ENCODE results near the gene MACF1.

- TF ChIP-seq CTCF (IDR thresholded peaks at IDR 0.05): no peak
- TF ChIP-seq EZH2 (IDR thresholded peaks at IDR 0.05; ENCODE audit: borderline replicate concordance, insufficient read depth, low read depth, low read length, poor library complexity, severe bottlenecking): no peak
Observed at GRCh38 chr1:39321979-39322378, 117.5 kb downstream of the MACF1 start.
